Panc1 (cell line): Measurements from ENCODE around the gene INTS4.

Source experiments
- POLR2AphosphoS5 ChIP-seq: IDR thresholded peaks from 2 replicates; pipeline ENCODE4 v1.6.1; 2012; ENCODE audit warnings: mild to moderate bottlenecking, low read depth, low read length, moderate library complexity
- TCF7L2 ChIP-seq: IDR thresholded peaks from 2 replicates; pipeline ENCODE4 v1.6.1; 2011; ENCODE audit warnings: mild to moderate bottlenecking, low read depth, low read length, inconsistent platforms
- TF ChIP-seq, protein P1 (sequence below): fragments of 450-650 bp; IDR thresholded peaks from 2 replicates; pipeline ENCODE4 v1.5.1; 2017; ENCODE audit warnings: mild to moderate bottlenecking
- TF ChIP-seq, protein P2 (sequence below), 2 experiments: IDR thresholded peaks; 2 replicates each; pipeline ENCODE4 v1.6.1; 2011 to 2012; ENCODE audit warnings: low read depth in 2 of 2, control low read depth in 1 of 2, low read length in 1 of 2, mild to moderate bottlenecking in 1 of 2, moderate library complexity in 1 of 2; ENCODE audit not compliant: insufficient read depth in 1 of 2

DNA sequence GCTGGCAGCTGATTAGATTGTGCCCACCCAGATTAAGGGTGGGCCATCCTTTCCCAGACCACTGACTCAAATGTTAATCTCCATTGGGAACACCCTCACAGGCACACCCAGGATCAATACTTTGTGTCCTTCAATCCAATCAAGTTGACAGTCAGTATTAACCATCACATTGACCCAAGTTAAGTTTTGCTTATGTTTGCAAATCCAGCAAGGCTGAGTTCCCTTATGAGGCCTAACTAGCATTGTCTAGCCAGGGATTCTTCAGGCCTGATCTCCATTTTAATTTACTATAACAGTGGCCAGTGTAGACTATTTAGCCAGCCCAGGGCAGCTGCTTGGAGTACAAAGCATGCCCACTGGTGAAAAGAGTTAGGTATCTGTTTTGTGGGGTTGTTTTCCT, 30.9 kb upstream of the INTS4 start:
- TF ChIP-seq, protein P1, sequence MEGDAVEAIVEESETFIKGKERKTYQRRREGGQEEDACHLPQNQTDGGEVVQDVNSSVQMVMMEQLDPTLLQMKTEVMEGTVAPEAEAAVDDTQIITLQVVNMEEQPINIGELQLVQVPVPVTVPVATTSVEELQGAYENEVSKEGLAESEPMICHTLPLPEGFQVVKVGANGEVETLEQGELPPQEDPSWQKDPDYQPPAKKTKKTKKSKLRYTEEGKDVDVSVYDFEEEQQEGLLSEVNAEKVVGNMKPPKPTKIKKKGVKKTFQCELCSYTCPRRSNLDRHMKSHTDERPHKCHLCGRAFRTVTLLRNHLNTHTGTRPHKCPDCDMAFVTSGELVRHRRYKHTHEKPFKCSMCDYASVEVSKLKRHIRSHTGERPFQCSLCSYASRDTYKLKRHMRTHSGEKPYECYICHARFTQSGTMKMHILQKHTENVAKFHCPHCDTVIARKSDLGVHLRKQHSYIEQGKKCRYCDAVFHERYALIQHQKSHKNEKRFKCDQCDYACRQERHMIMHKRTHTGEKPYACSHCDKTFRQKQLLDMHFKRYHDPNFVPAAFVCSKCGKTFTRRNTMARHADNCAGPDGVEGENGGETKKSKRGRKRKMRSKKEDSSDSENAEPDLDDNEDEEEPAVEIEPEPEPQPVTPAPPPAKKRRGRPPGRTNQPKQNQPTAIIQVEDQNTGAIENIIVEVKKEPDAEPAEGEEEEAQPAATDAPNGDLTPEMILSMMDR: no peak
- TF ChIP-seq TCF7L2 (no peak), POLR2AphosphoS5 (no peak)
- TF ChIP-seq, protein P2, sequence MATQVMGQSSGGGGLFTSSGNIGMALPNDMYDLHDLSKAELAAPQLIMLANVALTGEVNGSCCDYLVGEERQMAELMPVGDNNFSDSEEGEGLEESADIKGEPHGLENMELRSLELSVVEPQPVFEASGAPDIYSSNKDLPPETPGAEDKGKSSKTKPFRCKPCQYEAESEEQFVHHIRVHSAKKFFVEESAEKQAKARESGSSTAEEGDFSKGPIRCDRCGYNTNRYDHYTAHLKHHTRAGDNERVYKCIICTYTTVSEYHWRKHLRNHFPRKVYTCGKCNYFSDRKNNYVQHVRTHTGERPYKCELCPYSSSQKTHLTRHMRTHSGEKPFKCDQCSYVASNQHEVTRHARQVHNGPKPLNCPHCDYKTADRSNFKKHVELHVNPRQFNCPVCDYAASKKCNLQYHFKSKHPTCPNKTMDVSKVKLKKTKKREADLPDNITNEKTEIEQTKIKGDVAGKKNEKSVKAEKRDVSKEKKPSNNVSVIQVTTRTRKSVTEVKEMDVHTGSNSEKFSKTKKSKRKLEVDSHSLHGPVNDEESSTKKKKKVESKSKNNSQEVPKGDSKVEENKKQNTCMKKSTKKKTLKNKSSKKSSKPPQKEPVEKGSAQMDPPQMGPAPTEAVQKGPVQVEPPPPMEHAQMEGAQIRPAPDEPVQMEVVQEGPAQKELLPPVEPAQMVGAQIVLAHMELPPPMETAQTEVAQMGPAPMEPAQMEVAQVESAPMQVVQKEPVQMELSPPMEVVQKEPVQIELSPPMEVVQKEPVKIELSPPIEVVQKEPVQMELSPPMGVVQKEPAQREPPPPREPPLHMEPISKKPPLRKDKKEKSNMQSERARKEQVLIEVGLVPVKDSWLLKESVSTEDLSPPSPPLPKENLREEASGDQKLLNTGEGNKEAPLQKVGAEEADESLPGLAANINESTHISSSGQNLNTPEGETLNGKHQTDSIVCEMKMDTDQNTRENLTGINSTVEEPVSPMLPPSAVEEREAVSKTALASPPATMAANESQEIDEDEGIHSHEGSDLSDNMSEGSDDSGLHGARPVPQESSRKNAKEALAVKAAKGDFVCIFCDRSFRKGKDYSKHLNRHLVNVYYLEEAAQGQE (IDR thresholded peaks at IDR 0.05; ENCODE audit: insufficient read depth in 1 of 2, low read depth in 2 of 2, low read length in 1 of 2): no peak
